HG02588 (cell line): ENCODE results near the gene TNN.

Source experiments
- ATAC-seq: cut with Tn5 transposase; IDR thresholded peaks from one replicate; pipeline ENCODE4 v1.9.1; 2021; ENCODE audit warnings: mild to moderate bottlenecking, moderate library complexity; ENCODE audit not compliant: unreplicated experiment

Gene TNN

GRCh38 chr1:175172503-175172902 is 104.9 kb downstream of the TNN start:
- no peak for ATAC-seq

GRCh38 chr1:175173531-175173930 is 105.9 kb downstream of the TNN start:
- no peak for ATAC-seq

- ATAC-seq = peak; percentile 67
Observed at GRCh38 chr1:175174309-175175102, 106.9 kb downstream of the TNN start.

- no peak for ATAC-seq
Observed at GRCh38 chr1:175176246-175176645, 108.6 kb downstream of the TNN start.

- no peak for ATAC-seq
Observed at GRCh38 chr1:175178056-175178455, 110.4 kb downstream of the TNN start.

DNA sequence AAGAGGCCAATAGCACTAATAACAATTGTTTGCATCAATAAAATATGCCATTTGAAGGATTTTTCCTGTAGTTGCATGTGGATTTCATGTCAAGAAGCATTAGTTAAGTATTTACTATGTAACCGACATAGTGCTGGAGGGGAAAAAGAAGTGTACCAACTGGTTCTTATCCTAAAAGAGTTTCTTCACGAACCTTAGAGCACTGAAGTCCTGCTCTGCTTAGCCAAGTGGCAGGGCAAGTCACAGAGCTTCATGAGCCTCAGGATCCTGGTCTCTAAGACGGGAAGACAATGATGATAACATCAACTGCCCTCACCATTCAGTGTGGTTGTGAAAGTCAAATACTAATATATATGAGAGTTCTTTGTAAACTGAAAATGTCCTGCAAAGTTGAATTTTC is 110.8 kb downstream of the TNN start:
- ATAC-seq = no peak

DNA sequence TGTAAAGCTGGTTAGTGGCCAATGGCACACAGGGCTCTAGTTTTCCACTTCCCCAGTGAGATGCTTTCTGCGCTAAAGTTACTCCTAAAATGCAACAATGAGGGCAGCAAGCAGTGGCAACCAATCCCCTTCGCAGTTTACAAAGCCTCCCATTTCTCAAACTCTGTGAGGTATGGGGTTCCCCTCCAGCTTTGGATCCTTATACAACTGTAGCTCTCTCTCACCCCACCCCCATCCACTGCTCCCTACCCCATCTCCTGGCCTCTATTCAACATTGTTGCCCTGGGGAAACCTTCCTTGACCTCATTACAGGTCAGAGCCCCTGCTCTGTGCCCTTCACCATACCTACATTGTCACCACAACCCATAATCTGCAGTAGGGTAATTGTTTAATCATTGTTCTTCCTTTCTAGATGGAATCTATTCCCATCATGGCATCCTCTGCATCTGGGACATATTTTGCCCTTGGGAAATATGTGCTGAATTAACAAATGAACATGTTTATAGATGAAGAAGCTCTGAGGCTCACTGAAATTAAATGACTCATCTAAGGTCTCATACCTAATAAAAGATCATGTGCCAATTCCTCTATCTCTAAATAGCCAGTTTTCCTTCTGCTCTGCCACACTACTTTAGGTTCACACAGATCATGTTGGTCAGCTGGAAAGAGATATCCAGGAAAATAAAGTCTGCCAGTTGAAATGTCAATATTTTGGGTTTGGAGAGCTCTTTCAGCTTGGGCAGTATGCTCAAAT is 112.4 kb downstream of the TNN start:
- no peak for ATAC-seq

- no peak for ATAC-seq
Observed at GRCh38 chr1:175182201-175182746, 114.6 kb downstream of the TNN start.

- ATAC-seq = no peak
Observed at GRCh38 chr1:175183586-175183985, 116.0 kb downstream of the TNN start.

DNA sequence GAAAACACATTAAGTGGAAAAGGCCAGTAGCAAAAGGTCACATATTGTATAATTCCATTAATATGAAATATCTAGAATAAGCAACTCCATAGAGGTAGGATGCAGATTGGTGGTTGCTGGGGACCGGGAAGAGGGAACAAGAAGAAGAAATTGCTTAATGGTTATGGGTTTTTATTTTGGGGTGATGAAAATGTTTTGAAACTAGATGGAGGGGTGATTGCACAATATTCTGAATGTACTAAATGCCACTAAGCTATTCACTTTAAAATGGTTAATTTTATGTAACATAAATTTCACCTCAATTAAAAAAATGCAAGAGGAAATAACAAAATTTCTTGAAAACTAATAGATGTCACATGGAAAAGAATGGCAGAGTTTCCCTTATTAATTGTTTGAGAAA is 118.3 kb downstream of the TNN start:
- ATAC-seq = no peak

- no peak for ATAC-seq
Observed at GRCh38 chr1:175186433-175187160, 119.0 kb downstream of the TNN start.

- peak; percentile 55 for ATAC-seq
Observed at GRCh38 chr1:175188936-175189335, 121.3 kb downstream of the TNN start.

DNA sequence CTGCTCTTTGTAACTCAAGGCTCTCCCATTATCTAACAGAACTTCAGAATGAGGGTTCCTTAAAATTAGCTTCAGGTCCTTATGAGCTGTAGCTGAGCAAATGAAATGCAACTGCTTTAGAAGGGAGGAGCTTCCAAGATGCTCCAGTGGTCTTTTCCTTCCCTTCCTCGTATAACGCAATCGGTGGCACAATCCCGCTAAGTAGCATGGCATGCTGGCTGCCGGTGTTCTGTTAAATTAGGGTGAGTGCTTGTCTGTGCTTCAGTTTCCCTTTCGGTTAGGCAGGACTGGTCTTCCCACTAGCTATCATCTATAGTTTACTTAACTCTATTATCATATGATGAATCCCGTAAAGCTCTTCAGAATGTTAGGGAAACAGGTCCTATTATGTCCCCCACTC is 124.0 kb downstream of the TNN start:
- ATAC-seq = peak; percentile 28

- ATAC-seq = no peak
Observed at GRCh38 chr1:175192111-175192629, 124.5 kb downstream of the TNN start.

GRCh38 chr1:175192630-175193526 is 125.2 kb downstream of the TNN start, which contains the start of gene KIAA0040:
TSS of gene KIAA0040 (minus strand) at chr1:175192776. CDS start at chr1:175161013, 31,763 bp downstream.
- peak; percentile 54 for ATAC-seq

DNA sequence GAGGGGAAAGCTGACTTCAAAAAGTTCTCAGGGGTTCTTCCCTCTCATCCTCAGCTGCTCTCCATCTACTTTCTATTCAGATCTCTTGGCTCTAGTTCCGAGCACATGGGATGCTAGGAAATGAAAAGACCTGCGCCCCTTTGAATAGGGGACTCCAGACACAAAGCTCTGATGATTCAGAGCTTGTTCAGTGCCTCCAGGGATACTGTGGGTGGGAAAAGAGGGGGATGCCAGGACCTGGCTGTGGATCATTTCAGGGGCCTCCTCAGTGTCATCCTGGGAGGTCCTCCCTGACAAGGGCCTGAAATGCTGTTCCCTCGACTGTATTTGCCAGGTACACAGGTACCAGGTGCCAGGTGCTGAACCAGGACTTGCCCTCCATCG is 125.9 kb downstream of the TNN start:
- no peak for ATAC-seq

DNA sequence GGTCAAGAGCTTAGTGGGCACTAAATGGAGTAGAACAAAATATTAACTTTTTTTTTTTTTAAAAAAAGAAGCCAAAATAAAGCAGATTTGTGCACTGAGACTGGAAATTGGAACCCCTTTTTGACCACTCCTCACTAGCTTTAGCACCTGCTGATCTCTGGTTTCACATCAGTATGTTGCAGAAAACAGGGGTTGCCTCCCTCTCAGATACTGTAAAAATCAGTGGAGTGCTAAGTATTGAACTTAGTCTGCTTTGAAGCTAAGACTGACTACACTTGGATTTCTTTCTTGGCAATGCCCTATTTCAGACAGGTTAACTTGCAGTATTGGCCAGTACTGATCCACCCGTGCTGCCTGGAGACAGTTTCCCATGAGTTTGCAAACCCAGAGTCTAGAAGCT is 127.6 kb downstream of the TNN start:
- no peak for ATAC-seq

DNA sequence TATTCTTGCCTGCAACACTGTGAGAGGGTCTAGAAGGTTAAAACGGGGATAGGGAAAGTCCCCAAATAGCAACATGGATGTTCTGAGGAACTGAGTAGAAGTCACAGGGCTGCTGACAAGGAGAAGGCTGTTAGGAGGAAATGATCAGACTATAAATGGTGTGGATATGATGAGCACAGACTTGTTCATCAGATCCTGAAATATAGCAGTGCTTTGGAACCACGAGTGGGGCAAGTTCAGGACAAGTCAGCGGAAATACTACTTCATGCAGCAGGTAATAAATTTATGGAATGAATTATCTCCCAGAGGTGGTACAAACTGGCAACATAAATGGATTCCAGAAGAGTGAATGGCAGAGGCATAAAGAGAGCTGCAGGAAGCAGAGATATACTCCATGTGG is 128.2 kb downstream of the TNN start:
- no peak for ATAC-seq

GRCh38 chr1:175197531-175197930 is 129.9 kb downstream of the TNN start:
- ATAC-seq = no peak
